ENCODE measurements around the gene SPDYE6.
"Not testable (repeated sequence)": the region's sequence is repeated elsewhere in the genome, so short reads cannot be mapped to it uniquely, and the experiment has no call there.

Gene SPDYE6

GRCh38 chr7:102330666-102331460, 25.4 kb downstream of the SPDYE6 start:
- DNase-seq (ENCODE audit: low read depth); H3K4me3 ChIP-seq (ENCODE audit: low read length): not testable (repeated sequence)

- DNase-seq (ENCODE audit: low read depth); H3K4me3 ChIP-seq (ENCODE audit: low read length): not testable (repeated sequence)
Measured at GRCh38 chr7:102329366-102329765, 26.9 kb downstream of the SPDYE6 start.

- H3K4me3 ChIP-seq (ENCODE audit: low read length); DNase-seq (ENCODE audit: low read depth): not testable (repeated sequence)
Measured at GRCh38 chr7:102328863-102329262, 27.4 kb downstream of the SPDYE6 start.

- not testable (repeated sequence) for DNase-seq (ENCODE audit: low read depth); H3K4me3 ChIP-seq (ENCODE audit: low read length)
Measured at GRCh38 chr7:102327183-102327582, 29.1 kb downstream of the SPDYE6 start.

GRCh38 chr7:102326157-102326889, 29.9 kb downstream of the SPDYE6 start:
- DNase-seq (ENCODE audit: low read depth): no peak
- no peak for TF ChIP-seq CTCF (conservative IDR thresholded peaks at IDR 0.05; ENCODE audit: low read length)
- H3K4me3 ChIP-seq (ENCODE audit: low read length): no peak overlapping the region

GRCh38 chr7:102325106-102325505, 31.1 kb downstream of the SPDYE6 start:
- not testable (repeated sequence) for H3K4me3 ChIP-seq (ENCODE audit: low read length); DNase-seq (ENCODE audit: low read depth)

- H3K4me3 ChIP-seq (ENCODE audit: low read length): no peak overlapping the region
- TF ChIP-seq CTCF (conservative IDR thresholded peaks at IDR 0.05; ENCODE audit: low read length): no peak
- no peak for DNase-seq (ENCODE audit: low read depth)
Measured at GRCh38 chr7:102323914-102324195, 32.4 kb downstream of the SPDYE6 start.

- no peak for TF ChIP-seq CTCF (conservative IDR thresholded peaks at IDR 0.05; ENCODE audit: low read length)
- DNase-seq (ENCODE audit: low read depth): no peak
Measured at GRCh38 chr7:102322202-102322715, 34.0 kb downstream of the SPDYE6 start.

GRCh38 chr7:102321351-102322201, 34.7 kb downstream of the SPDYE6 start:
- no peak overlapping the region for H3K4me3 ChIP-seq (ENCODE audit: low read length)
- no peak for DNase-seq (ENCODE audit: low read depth)
- TF ChIP-seq CTCF (conservative IDR thresholded peaks at IDR 0.05; ENCODE audit: low read length): no peak

More at GRCh38 chr7:102322202-102322715, 34.0 kb downstream of the SPDYE6 start:
- H3K4me3 ChIP-seq (ENCODE audit: low read length): no peak overlapping the region

Data from AG10803 (cell line).